ENCODE results near the gene CRYZL1. TPM values are rescaled to one million over a fixed set of nuclear protein-coding genes. Genes with fewer than 3 reads are reported as not detected.

CRYZL1 gene
- total RNA-seq, 1 donor: 25.8 TPM

DNA sequence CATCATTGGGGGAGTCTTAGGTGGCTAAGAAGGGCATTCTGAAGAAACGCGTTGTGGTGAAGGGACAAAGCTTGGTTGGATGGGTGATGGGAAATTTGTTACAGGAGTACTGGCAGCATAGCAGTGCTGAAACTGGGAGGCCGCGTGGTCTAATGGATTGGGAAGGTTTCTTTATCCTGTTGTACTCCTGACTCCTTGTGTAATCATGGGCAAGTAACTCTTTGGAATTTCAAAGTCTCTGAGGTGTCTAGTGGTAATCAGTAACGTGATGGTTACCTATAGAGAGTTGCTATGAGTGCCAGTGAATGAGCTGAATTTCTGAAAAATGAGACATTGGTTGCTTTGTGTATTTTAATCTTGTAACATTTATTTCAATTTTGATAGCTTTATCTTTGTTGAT, 71.5 kb downstream of the CRYZL1 start:
- TF ChIP-seq, protein P1, sequence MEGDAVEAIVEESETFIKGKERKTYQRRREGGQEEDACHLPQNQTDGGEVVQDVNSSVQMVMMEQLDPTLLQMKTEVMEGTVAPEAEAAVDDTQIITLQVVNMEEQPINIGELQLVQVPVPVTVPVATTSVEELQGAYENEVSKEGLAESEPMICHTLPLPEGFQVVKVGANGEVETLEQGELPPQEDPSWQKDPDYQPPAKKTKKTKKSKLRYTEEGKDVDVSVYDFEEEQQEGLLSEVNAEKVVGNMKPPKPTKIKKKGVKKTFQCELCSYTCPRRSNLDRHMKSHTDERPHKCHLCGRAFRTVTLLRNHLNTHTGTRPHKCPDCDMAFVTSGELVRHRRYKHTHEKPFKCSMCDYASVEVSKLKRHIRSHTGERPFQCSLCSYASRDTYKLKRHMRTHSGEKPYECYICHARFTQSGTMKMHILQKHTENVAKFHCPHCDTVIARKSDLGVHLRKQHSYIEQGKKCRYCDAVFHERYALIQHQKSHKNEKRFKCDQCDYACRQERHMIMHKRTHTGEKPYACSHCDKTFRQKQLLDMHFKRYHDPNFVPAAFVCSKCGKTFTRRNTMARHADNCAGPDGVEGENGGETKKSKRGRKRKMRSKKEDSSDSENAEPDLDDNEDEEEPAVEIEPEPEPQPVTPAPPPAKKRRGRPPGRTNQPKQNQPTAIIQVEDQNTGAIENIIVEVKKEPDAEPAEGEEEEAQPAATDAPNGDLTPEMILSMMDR (IDR thresholded peaks at IDR 0.05; ENCODE audit: insufficient read depth, low read length): no peak
- no peak for DNase-seq (ENCODE audit: low read depth)
- H3K4me3 ChIP-seq (ENCODE audit: low read depth, low read length): no peak overlapping the region

DNA sequence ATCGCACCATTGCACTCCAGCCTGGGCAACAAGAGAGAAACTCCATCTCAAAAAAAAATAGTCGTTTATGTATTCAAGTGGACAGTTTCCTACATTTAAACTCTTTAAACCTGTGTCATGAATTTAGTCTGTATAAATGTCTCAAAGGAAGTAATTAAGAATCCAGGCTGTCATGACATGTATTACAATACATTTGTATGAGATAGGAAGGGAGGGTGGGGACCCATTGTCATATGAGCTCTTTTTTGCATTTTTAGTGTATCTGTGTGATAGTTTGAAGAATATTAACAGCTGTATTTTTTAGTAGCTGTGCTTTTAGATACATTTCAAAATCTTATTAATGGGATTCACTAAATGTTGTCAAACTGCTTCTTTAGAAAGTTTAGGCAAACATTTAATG, 73.1 kb downstream of the CRYZL1 start:
- TF ChIP-seq, protein P1 (IDR thresholded peaks at IDR 0.05; ENCODE audit: insufficient read depth, low read length): no peak
- DNase-seq (ENCODE audit: low read depth): no peak
- no peak overlapping the region for H3K4me3 ChIP-seq (ENCODE audit: low read depth, low read length)

DNA sequence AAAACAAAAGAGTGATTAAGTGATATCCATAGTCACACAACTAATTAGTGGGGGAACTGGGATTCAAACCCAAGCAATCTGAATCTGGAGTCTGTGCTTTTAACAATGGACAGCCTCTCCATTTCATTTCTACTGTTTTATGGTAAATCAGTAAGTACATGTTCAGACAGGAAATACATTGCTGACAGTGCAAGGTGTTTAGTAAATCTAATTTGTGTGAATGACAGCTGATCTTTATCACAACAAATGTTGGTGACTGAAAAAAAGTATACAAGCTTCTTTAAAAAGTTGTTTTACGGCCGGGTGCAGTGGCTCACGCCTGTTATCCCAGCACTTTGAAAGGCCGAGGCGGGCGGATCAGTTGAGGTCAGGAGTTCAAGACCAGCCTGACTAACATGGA, 73.6 kb downstream of the CRYZL1 start:
- TF ChIP-seq, protein P1 (IDR thresholded peaks at IDR 0.05; ENCODE audit: insufficient read depth, low read length): no peak
- DNase-seq (ENCODE audit: low read depth): no peak
- no peak overlapping the region for H3K4me3 ChIP-seq (ENCODE audit: low read depth, low read length)

DNA sequence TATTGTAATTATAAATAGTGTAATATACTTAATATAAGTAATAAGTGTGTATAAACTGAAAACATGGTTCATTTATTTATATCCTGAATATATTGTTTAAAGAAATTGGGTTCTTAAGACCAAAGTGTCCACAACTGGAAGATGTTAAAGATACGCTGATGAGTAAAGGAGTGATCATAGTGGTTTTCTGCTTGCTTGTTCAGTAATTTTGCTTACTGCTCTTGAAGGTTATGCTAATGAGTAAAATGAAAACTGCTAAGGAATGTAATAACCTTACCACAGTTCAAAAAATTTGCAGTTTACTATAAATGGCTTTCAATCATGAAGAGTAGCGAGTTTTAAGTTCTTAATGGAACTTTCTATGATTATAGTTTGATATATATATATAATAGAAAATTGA, 75.0 kb downstream of the CRYZL1 start:
- no peak for DNase-seq (ENCODE audit: low read depth)

DNA sequence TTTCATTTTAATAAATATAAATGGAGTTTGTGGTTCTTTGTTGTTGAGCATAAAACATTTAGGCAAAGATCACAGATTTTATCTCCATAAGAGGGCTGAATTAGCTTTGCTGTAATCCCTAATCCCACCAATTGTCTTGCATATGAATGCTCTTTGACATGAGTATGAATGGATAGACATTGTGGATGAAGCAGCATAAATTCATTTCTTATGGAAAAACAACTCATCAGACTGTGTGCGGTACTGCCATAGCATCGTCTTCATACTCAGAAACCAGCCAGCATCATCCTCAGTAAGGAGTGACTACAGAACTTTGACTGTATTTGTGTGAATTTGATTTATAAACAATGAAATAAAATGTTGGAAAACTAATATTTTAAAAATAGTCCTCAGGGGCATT, 79.2 kb downstream of the CRYZL1 start:
- H3K4me3 ChIP-seq (ENCODE audit: low read depth, low read length): no peak overlapping the region
- TF ChIP-seq, protein P1 (IDR thresholded peaks at IDR 0.05; ENCODE audit: insufficient read depth, low read length): no peak
- DNase-seq (ENCODE audit: low read depth): no peak

More for the DNA sequence above, 75.0 kb downstream of the CRYZL1 start:
- H3K4me3 ChIP-seq (ENCODE audit: low read depth, low read length): no peak overlapping the region
- TF ChIP-seq, protein P1 (IDR thresholded peaks at IDR 0.05; ENCODE audit: insufficient read depth, low read length): no peak

DNA sequence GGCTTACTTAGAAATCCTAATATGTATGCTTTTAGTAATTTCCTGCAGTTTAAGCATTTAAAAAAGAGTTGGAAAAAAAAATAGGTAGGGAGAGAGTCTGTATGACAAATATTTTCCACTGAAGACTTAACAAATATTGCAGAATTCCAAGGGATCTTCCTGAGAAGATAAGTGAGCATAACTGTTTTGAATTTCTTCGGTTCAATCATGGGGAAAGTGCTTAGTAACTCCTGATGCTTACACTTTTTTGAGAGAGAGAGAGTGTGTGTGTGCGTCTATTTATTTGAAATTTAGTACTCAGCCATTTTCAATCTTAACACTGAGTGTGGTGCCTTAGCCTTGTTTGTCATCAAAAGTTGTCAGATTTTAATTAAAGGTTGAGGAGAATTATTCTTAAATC, 80.2 kb downstream of the CRYZL1 start:
- DNase-seq (ENCODE audit: low read depth): no peak
- TF ChIP-seq, protein P1 (IDR thresholded peaks at IDR 0.05; ENCODE audit: insufficient read depth, low read length): no peak
- no peak overlapping the region for H3K4me3 ChIP-seq (ENCODE audit: low read depth, low read length)

DNA sequence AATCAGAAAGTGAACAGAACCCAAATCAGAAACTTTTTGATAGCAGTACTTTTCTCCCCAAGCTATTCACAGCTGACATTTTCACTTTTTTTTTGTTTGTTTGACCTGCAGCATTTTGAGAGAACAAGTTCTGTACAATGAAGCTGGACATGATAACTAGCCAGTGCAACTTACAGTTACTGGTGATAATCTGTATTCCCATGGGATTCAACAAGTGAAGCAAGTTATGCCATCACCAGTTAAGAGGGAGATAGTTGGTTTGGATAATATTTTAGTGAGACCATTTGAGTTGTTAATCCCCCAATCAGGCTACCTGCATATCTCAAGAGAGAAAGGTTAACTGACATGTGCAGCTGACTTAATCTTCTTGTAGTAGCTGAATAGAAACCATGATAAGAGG, 80.6 kb downstream of the CRYZL1 start:
- DNase-seq (ENCODE audit: low read depth): no peak
- TF ChIP-seq, protein P1 (IDR thresholded peaks at IDR 0.05; ENCODE audit: insufficient read depth, low read length): no peak
- H3K4me3 ChIP-seq (ENCODE audit: low read depth, low read length): no peak overlapping the region

All from fibroblast of the aortic adventitia (primary cell).